ENCODE results near the gene AGTRAP. TPM values are rescaled to one million over a fixed set of nuclear protein-coding genes. Genes with fewer than 3 reads are reported as not detected.
A peak's percentile ranks its signal among the peaks of the same experiment; 100 is the strongest.

Gene AGTRAP
- total and polyA plus RNA-seq, 9 of the 15 experiments (the other 6 are each of a cell fraction or from before 2014, with no cell fraction given) = 26.8 to 105 (median 57.5) TPM

- TF ChIP-seq, protein P1, sequence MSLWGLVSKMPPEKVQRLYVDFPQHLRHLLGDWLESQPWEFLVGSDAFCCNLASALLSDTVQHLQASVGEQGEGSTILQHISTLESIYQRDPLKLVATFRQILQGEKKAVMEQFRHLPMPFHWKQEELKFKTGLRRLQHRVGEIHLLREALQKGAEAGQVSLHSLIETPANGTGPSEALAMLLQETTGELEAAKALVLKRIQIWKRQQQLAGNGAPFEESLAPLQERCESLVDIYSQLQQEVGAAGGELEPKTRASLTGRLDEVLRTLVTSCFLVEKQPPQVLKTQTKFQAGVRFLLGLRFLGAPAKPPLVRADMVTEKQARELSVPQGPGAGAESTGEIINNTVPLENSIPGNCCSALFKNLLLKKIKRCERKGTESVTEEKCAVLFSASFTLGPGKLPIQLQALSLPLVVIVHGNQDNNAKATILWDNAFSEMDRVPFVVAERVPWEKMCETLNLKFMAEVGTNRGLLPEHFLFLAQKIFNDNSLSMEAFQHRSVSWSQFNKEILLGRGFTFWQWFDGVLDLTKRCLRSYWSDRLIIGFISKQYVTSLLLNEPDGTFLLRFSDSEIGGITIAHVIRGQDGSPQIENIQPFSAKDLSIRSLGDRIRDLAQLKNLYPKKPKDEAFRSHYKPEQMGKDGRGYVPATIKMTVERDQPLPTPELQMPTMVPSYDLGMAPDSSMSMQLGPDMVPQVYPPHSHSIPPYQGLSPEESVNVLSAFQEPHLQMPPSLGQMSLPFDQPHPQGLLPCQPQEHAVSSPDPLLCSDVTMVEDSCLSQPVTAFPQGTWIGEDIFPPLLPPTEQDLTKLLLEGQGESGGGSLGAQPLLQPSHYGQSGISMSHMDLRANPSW (CRISPR knock-in tag; IDR thresholded peaks at IDR 0.05) = 0 out of 2 replicates have a peak, but pooled peaks have one; percentile 37
- TF ChIP-seq, protein P2, sequence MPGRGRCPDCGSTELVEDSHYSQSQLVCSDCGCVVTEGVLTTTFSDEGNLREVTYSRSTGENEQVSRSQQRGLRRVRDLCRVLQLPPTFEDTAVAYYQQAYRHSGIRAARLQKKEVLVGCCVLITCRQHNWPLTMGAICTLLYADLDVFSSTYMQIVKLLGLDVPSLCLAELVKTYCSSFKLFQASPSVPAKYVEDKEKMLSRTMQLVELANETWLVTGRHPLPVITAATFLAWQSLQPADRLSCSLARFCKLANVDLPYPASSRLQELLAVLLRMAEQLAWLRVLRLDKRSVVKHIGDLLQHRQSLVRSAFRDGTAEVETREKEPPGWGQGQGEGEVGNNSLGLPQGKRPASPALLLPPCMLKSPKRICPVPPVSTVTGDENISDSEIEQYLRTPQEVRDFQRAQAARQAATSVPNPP (IDR thresholded peaks at IDR 0.05; ENCODE audit: borderline replicate concordance, insufficient read depth, insufficient read length) = no peak
- TF ChIP-seq CEBPG (CRISPR knock-in tag; IDR thresholded peaks at IDR 0.05) (peak; percentile 68), CEBPG (tag; conservative IDR thresholded peaks at IDR 0.05 in 1 of 2, IDR thresholded peaks at IDR 0.05 in 1 of 2) (peak in 1 of 2 experiments; percentile 77; a peak in 3 of 4 replicates), NRF1 (conservative IDR thresholded peaks at IDR 0.05 in 1 of 2, IDR thresholded peaks at IDR 0.05 in 1 of 2) (no peak), CEBPB (tag; IDR thresholded peaks at IDR 0.05) (peak; percentile 95)
Measured at GRCh38 chr1:11729155-11729497, 6.8 kb upstream of the AGTRAP start (continued).
